ENCODE results near the gene KIAA0930. TPM values are rescaled to one million over a fixed set of nuclear protein-coding genes. Genes with fewer than 3 reads are reported as not detected.

The KIAA0930 gene
- total RNA-seq, 1 donor from 2014 or later, result 103 TPM

DNA sequence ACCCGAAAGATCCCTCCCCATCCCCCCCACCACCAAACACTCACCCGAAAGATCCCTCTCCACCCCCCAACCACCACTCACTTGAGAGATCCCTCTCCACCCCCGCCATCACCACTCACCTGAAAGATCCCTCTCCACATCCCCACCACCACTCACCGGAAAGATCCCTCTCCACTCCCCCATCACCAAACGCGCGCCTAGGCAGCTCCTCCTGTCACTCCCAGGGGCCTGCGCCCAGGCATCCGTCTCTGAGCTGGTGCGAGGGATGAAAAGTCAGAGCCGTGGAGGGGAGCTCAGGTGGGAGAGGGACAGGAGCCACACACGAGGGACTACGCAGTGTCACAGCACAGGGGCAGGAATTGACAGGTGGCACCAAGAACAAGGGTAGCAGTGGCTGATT lies 11.5 kb downstream of the KIAA0930 start:
- no peak overlapping the region for H3K4me3 Mint-ChIP-seq (ENCODE audit: unreplicated experiment)
- TF ChIP-seq, protein P1, sequence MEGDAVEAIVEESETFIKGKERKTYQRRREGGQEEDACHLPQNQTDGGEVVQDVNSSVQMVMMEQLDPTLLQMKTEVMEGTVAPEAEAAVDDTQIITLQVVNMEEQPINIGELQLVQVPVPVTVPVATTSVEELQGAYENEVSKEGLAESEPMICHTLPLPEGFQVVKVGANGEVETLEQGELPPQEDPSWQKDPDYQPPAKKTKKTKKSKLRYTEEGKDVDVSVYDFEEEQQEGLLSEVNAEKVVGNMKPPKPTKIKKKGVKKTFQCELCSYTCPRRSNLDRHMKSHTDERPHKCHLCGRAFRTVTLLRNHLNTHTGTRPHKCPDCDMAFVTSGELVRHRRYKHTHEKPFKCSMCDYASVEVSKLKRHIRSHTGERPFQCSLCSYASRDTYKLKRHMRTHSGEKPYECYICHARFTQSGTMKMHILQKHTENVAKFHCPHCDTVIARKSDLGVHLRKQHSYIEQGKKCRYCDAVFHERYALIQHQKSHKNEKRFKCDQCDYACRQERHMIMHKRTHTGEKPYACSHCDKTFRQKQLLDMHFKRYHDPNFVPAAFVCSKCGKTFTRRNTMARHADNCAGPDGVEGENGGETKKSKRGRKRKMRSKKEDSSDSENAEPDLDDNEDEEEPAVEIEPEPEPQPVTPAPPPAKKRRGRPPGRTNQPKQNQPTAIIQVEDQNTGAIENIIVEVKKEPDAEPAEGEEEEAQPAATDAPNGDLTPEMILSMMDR (IDR thresholded peaks at IDR 0.05), result no peak

DNA sequence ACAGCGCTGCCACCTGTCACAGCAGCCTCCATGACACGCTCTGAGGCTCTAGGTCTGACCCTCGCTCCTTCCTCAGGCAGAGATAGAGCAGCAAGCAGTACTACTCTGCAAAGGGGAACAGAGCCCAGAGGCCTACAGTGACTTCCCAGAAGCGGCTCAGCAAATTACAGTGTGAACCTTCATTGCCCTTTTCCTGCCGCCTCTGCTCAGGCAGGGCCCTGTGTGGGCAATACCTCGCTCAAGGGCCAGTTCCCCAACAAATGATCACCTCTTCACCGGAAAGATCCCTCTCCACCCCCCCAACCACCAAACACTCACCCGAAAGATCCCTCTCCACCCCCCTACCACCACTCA lies 12.3 kb downstream of the KIAA0930 start:
- DNase-seq (ENCODE audit: low spot score), result no peak
- no peaks in the 10 kb centered on the region for H3K9me3 Mint-ChIP-seq (ENCODE audit: low read depth)
- H3K36me3 Mint-ChIP-seq (ENCODE audit: low read depth), result no peaks in the 10 kb centered on the region
- no peaks in the 10 kb centered on the region for H3K27me3 Mint-ChIP-seq (ENCODE audit: low read depth)
- H3K27ac Mint-ChIP-seq (ENCODE audit: unreplicated experiment), result no peak overlapping the region
- TF ChIP-seq, protein P1 (IDR thresholded peaks at IDR 0.05), result no peak
- no peak overlapping the region for H3K4me3 Mint-ChIP-seq (ENCODE audit: unreplicated experiment)
- peaks cover 24% of the 10 kb centered on the region for H3K4me1 Mint-ChIP-seq (ENCODE audit: low read depth)

More for the DNA sequence above, 11.5 kb downstream of the KIAA0930 start:
- H3K4me1 Mint-ChIP-seq (ENCODE audit: low read depth), result peaks cover 24% of the 10 kb centered on the region
- H3K9me3 Mint-ChIP-seq (ENCODE audit: low read depth), result no peaks in the 10 kb centered on the region
- DNase-seq (ENCODE audit: low spot score), result no peak
- H3K36me3 Mint-ChIP-seq (ENCODE audit: low read depth), result no peaks in the 10 kb centered on the region
- no peaks in the 10 kb centered on the region for H3K27me3 Mint-ChIP-seq (ENCODE audit: low read depth)
- no peak overlapping the region for H3K27ac Mint-ChIP-seq (ENCODE audit: unreplicated experiment)

DNA sequence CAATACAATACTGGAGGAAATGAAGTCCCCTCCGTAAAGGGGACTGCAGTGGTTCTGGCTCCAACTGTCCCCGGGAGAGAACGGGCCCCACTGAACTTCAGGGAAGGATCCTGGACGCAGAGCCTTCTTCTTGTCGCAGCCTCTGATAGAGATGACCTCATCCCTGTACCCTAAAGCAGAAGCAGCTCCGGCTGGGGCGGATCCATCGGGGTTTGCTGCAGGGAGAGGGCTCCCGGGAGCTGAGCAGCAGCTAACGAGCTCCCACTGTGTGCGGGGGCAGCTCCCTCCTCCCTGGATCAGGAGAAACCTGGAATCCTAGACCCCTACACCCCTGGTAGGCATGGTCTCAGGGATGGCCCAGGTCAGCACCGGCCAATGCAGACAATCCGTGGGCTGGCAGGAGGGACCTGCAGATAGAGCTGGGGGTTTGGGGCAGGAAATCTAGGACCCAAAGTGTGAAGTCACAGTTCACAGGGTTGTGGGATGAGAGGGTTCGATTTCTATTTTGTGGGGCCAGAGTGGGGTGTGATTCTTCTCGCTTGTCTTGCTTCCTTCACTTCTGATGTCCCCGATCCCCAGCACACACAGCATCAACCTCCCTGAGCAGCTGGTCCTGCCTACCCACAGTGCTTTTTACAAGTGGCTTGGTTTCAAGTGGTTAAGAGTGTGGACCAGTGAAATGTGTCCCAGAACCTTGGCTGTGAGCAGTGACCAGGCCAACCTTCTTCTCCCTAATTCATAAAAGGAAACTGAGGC lies 12.9 kb downstream of the KIAA0930 start:
- H3K36me3 Mint-ChIP-seq (ENCODE audit: low read depth), result no peaks in the 10 kb centered on the region
- no peaks in the 10 kb centered on the region for H3K27me3 Mint-ChIP-seq (ENCODE audit: low read depth)
- H3K4me3 Mint-ChIP-seq (ENCODE audit: unreplicated experiment), result no peak overlapping the region
- H3K4me1 Mint-ChIP-seq (ENCODE audit: low read depth), result peaks cover 29% of the 10 kb centered on the region
- no peaks in the 10 kb centered on the region for H3K9me3 Mint-ChIP-seq (ENCODE audit: low read depth)
- no peak overlapping the region for H3K27ac Mint-ChIP-seq (ENCODE audit: unreplicated experiment)
- DNase-seq (ENCODE audit: low spot score), result no peak
- TF ChIP-seq, protein P1 (IDR thresholded peaks at IDR 0.05), result no peak

DNA sequence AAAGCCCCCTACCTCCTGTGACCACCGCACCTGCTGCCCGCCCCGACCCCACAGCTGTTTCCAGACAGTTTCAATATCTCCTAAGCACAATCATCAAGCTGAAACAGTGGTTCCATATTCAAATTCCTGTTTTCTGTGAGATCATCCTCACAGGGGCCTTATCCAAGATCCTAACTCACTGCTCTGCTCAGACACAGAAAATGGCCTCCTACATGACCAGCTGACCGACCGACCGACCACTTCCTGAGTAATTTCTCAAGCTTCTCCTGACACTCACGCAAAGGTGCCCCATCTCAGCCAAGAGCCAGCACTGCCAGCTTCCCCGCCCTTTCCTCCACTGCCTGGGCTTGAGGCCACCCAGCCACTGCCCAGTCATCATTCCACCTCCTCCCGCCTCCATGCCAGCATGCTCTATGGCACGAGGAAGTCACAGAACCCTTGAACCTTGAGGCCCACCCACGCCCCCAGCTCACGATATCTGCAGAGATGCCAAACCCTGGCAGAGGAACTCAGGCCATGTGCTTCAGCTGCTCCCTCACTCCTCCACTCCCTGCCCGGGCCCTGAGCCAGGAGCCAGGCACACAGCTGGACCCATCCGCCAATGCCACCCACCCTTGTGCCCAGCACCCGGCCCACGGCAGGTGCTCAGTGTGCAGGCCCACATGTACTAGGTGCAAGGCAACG lies 14.0 kb downstream of the KIAA0930 start:
- Mint-ChIP-seq H3K4me3 (ENCODE audit: unreplicated experiment) (no peak overlapping the region), H3K4me1 (ENCODE audit: low read depth) (peaks cover 32% of the 10 kb centered on the region), H3K27ac (ENCODE audit: unreplicated experiment) (peak overlapping the region; percentile 88), H3K9me3 (ENCODE audit: low read depth) (no peaks in the 10 kb centered on the region), H3K36me3 (ENCODE audit: low read depth) (no peaks in the 10 kb centered on the region), H3K27me3 (ENCODE audit: low read depth) (no peaks in the 10 kb centered on the region)
- DNase-seq (ENCODE audit: low spot score), result no peak
- TF ChIP-seq, protein P1 (IDR thresholded peaks at IDR 0.05), result no peak

DNA sequence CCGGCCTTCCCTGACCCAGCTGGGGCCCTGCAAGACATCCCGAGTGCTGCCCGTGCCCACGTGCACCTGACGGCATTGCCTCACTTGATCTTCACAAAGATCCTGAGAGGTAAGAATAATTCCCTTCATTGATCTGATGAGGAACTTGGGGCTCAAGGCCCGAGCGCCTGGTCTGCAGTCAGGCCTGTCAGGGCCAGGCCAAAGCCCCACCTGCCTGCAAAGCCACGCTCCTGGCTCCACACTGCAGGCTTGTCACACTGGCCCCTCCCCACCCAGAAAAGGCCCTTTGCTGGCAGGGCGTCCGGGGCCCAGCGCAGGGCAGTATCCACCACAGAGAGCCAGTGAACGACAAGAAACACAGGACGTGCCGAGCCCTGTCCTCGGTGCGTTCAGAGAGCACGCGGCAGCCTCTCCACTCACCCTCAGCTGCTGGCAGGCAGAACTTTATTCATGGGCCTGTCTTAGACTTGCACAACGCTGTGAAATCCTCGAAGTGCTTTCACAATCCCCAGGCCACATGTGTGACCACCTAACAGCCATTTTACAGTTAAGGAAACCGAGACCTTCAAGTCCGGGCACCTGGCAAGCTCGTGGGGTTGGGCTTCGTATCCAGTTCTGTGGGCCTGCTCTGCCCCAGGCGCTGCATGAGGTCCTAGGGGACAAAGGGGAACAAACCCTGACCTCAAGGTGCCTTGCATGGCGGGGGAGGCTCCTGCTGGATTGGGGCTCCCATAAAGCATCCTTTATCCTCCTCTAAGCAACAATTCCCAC lies 14.8 kb downstream of the KIAA0930 start:
- Mint-ChIP-seq H3K9me3 (ENCODE audit: low read depth) (no peaks in the 10 kb centered on the region), H3K27ac (ENCODE audit: unreplicated experiment) (peak overlapping the region; percentile 88), H3K27me3 (ENCODE audit: low read depth) (no peaks in the 10 kb centered on the region), H3K36me3 (ENCODE audit: low read depth) (no peaks in the 10 kb centered on the region), H3K4me3 (ENCODE audit: unreplicated experiment) (no peak overlapping the region), H3K4me1 (ENCODE audit: low read depth) (peaks cover 35% of the 10 kb centered on the region)
- no peak for DNase-seq (ENCODE audit: low spot score)
- TF ChIP-seq, protein P1 (IDR thresholded peaks at IDR 0.05), result no peak

Measured in chondrocyte (in vitro differentiated cells).